ENCODE measurements around the gene NCOA3.

The NCOA3 gene

DNA sequence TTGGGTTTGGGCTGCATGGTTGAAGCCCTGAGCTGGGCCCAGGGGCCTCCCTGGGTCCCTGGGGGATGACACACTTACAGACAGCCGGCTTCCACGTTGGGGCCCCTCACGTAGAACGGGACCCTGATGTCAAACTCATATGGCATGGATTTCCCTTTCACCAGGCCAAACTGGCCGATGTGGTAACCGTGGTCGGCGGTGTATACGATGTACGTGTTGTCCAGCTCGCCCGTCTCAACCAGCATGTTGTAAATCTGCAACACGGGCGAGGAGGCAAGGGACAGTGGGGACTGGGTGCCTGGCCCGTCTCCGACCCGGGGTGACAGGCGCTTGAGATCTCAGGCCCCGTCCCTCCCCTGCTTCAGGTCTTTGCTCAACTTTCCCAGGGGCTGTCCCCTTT lies 181.2 kb downstream of the NCOA3 start:
- no peak for ATAC-seq
- TF ChIP-seq BACH2 (CRISPR knock-in tag; IDR thresholded peaks at IDR 0.05; ENCODE audit: borderline replicate concordance) (no peak), CSDC2 (CRISPR knock-in tag; IDR thresholded peaks at IDR 0.05) (no peak), ZNF565 (CRISPR knock-in tag; conservative IDR thresholded peaks at IDR 0.05; ENCODE audit: low read depth) (no peak), GLIS3 (CRISPR knock-in tag; IDR thresholded peaks at IDR 0.05) (no peak), ZFP30 (CRISPR knock-in tag; IDR thresholded peaks at IDR 0.05) (no peak), OSR1 (CRISPR knock-in tag; IDR thresholded peaks at IDR 0.05) (no peak), PPARA (CRISPR knock-in tag; IDR thresholded peaks at IDR 0.05; ENCODE audit: borderline replicate concordance) (no peak), ZNF70 (CRISPR knock-in tag; IDR thresholded peaks at IDR 0.05) (no peak), ARNTL (CRISPR knock-in tag; IDR thresholded peaks at IDR 0.05; ENCODE audit: borderline replicate concordance, low read depth) (no peak), ISL1 (CRISPR knock-in tag; IDR thresholded peaks at IDR 0.05) (no peak), ZFP3 (CRISPR knock-in tag; IDR thresholded peaks at IDR 0.05) (no peak), RARB (CRISPR knock-in tag; IDR thresholded peaks at IDR 0.05) (no peak), TOX (CRISPR knock-in tag; IDR thresholded peaks at IDR 0.05; ENCODE audit: borderline replicate concordance) (no peak), ZC3H10 (CRISPR knock-in tag; IDR thresholded peaks at IDR 0.05) (no peak), ZNF8 (CRISPR knock-in tag; IDR thresholded peaks at IDR 0.05) (no peak), ESRRG (CRISPR knock-in tag; IDR thresholded peaks at IDR 0.05) (no peak)
- TF ChIP-seq, protein P1, sequence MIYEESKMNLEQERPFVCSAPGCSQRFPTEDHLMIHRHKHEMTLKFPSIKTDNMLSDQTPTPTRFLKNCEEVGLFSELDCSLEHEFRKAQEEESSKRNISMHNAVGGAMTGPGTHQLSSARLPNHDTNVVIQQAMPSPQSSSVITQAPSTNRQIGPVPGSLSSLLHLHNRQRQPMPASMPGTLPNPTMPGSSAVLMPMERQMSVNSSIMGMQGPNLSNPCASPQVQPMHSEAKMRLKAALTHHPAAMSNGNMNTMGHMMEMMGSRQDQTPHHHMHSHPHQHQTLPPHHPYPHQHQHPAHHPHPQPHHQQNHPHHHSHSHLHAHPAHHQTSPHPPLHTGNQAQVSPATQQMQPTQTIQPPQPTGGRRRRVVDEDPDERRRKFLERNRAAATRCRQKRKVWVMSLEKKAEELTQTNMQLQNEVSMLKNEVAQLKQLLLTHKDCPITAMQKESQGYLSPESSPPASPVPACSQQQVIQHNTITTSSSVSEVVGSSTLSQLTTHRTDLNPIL (CRISPR knock-in tag; IDR thresholded peaks at IDR 0.05; ENCODE audit: low read depth) = no peak
- TF ChIP-seq, protein P2, sequence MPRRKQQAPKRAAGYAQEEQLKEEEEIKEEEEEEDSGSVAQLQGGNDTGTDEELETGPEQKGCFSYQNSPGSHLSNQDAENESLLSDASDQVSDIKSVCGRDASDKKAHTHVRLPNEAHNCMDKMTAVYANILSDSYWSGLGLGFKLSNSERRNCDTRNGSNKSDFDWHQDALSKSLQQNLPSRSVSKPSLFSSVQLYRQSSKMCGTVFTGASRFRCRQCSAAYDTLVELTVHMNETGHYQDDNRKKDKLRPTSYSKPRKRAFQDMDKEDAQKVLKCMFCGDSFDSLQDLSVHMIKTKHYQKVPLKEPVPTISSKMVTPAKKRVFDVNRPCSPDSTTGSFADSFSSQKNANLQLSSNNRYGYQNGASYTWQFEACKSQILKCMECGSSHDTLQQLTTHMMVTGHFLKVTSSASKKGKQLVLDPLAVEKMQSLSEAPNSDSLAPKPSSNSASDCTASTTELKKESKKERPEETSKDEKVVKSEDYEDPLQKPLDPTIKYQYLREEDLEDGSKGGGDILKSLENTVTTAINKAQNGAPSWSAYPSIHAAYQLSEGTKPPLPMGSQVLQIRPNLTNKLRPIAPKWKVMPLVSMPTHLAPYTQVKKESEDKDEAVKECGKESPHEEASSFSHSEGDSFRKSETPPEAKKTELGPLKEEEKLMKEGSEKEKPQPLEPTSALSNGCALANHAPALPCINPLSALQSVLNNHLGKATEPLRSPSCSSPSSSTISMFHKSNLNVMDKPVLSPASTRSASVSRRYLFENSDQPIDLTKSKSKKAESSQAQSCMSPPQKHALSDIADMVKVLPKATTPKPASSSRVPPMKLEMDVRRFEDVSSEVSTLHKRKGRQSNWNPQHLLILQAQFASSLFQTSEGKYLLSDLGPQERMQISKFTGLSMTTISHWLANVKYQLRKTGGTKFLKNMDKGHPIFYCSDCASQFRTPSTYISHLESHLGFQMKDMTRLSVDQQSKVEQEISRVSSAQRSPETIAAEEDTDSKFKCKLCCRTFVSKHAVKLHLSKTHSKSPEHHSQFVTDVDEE (CRISPR knock-in tag; IDR thresholded peaks at IDR 0.05) = no peak
- TF ChIP-seq, protein P3, sequence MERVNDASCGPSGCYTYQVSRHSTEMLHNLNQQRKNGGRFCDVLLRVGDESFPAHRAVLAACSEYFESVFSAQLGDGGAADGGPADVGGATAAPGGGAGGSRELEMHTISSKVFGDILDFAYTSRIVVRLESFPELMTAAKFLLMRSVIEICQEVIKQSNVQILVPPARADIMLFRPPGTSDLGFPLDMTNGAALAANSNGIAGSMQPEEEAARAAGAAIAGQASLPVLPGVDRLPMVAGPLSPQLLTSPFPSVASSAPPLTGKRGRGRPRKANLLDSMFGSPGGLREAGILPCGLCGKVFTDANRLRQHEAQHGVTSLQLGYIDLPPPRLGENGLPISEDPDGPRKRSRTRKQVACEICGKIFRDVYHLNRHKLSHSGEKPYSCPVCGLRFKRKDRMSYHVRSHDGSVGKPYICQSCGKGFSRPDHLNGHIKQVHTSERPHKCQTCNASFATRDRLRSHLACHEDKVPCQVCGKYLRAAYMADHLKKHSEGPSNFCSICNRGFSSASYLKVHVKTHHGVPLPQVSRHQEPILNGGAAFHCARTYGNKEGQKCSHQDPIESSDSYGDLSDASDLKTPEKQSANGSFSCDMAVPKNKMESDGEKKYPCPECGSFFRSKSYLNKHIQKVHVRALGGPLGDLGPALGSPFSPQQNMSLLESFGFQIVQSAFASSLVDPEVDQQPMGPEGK (CRISPR knock-in tag; IDR thresholded peaks at IDR 0.05; ENCODE audit: borderline replicate concordance) = no peak
- TF ChIP-seq, protein P4, sequence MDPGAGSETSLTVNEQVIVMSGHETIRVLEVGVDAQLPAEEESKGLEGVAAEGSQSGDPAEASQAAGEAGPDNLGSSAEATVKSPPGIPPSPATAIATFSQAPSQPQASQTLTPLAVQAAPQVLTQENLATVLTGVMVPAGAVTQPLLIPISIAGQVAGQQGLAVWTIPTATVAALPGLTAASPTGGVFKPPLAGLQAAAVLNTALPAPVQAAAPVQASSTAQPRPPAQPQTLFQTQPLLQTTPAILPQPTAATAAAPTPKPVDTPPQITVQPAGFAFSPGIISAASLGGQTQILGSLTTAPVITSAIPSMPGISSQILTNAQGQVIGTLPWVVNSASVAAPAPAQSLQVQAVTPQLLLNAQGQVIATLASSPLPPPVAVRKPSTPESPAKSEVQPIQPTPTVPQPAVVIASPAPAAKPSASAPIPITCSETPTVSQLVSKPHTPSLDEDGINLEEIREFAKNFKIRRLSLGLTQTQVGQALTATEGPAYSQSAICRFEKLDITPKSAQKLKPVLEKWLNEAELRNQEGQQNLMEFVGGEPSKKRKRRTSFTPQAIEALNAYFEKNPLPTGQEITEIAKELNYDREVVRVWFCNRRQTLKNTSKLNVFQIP (CRISPR knock-in tag; IDR thresholded peaks at IDR 0.05; ENCODE audit: borderline replicate concordance, low read depth) = no peak

DNA sequence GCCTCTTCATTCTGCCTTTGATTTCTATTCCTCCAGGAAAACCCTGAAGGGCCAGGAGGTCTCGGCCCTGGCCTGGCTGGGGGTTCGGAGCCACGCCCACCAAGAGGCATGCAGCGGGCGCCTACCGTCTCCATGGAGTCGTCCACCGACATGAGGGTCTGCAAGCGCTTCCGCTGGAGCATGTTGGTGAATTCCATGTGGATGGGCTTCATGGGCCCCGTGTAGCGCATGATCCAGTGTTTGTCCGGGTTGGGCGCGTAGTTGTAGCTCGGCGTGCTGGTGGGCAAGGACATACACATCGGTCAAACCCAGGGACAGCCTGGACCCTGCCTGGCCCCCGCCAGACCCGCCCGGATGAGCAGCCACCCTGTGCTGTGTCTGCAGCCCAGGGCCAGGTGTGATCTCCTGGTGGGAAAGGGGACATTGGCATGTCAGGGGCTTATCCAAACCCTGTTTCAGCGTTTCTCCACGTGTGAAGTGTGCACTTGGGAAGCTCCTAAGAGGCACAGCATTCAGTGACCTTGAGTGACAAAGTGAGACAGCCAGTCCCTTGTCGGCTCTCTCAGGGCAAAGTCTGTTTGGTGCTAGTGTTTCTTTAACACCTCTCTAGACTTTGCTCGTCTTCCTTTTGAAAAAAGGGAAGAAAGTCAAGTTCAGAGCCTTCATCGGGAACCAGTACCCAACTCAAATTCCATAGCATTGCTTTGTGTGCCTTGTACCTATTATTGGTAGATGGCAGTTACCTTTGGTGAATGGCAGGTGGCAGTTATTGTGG lies 182.8 kb downstream of the NCOA3 start:
- no peak for ATAC-seq
- TF ChIP-seq, protein P2 (CRISPR knock-in tag; IDR thresholded peaks at IDR 0.05) = no peak
